ENCODE results near the gene PNLIPRP2.

DNA sequence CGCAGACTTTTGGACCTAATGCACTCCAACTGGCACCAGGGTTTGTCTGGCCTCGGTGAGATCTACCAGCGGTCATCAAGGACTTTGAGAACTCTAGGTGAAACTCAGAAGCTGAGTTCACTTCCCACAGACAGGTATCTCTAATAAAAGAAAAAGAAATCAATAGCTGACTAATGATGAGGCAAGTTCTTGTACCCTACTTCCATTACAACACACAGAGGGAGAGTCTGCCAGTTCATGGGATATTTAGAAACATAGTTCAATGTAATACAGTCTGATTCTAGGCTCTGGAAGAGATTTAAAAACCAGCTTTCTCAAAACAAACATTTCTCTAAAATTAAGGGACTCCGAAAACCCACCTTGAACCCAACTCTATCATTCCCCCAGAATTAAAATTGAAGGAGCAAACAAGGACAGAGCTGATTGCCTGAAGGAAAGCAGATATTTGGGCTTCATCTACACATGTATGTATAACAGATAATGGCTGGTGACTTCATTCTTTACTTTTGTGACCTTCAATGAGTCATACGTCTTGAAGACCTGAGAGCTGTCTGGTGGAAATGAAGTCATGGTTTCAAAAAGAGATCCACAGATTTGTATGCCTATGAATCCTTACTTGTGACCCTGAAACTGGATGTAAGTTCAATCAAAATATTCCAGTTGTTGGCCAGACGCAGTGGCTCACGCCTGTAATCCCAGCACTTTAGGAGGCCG lies 32.7 kb upstream of the PNLIPRP2 start:
- TF ChIP-seq EZH2 (IDR thresholded peaks at IDR 0.05) (no peak), POLR2AphosphoS5 (IDR thresholded peaks at IDR 0.05; ENCODE audit: borderline replicate concordance, low read depth, low read length) (no peak)

Data from SK-N-MC (cell line).